SHP77 (cell line): ENCODE measurements around the gene TAB3.

Experiments used
- DNase-seq, 2 experiments: peaks; one replicate each; lab custom pipeline; 2025; lab: John Stamatoyannopoulos, UW

Gene TAB3

GRCh38 chrX:30883138-30883537 lies 5.9 kb downstream of the TAB3 start:
- DNase-seq: no peak

- DNase-seq: no peak
Measured at GRCh38 chrX:30881797-30882196, 7.3 kb downstream of the TAB3 start.

GRCh38 chrX:30881390-30881789 lies 7.7 kb downstream of the TAB3 start:
- no peak for DNase-seq

GRCh38 chrX:30880058-30880457 lies 9.0 kb downstream of the TAB3 start:
- no peak for DNase-seq

- DNase-seq: no peak
Measured at GRCh38 chrX:30876367-30876766, 12.7 kb downstream of the TAB3 start.

- no peak for DNase-seq
Measured at GRCh38 chrX:30875957-30876356, 13.1 kb downstream of the TAB3 start.

- no peak for DNase-seq
Measured at GRCh38 chrX:30874851-30875250, 14.2 kb downstream of the TAB3 start.

GRCh38 chrX:30870572-30870971 lies 18.5 kb downstream of the TAB3 start:
- DNase-seq: no peak

- DNase-seq: no peak
Measured at GRCh38 chrX:30865612-30866011, 23.4 kb downstream of the TAB3 start.

GRCh38 chrX:30865015-30865414 lies 24.0 kb downstream of the TAB3 start:
- no peak for DNase-seq

GRCh38 chrX:30864383-30864785 lies 24.7 kb downstream of the TAB3 start:
- no peak for DNase-seq

- DNase-seq: no peak
Measured at GRCh38 chrX:30863974-30864373, 25.1 kb downstream of the TAB3 start.

GRCh38 chrX:30858098-30858497 lies 31.0 kb downstream of the TAB3 start:
- DNase-seq: no peak

- DNase-seq: no peak
Measured at GRCh38 chrX:30851449-30851848, 37.6 kb downstream of the TAB3 start.

- DNase-seq: no peak
Measured at GRCh38 chrX:30835373-30835772, 53.7 kb downstream of the TAB3 start.

GRCh38 chrX:30833896-30834295 lies 55.2 kb downstream of the TAB3 start:
- no peak for DNase-seq

GRCh38 chrX:30831082-30831481 lies 58.0 kb downstream of the TAB3 start:
- DNase-seq: no peak

GRCh38 chrX:30830326-30830943 lies 58.6 kb downstream of the TAB3 start:
- DNase-seq: no peak

- DNase-seq: no peak
Measured at GRCh38 chrX:30824275-30824674, 64.8 kb downstream of the TAB3 start.

- no peak for DNase-seq
Measured at GRCh38 chrX:30822764-30823163, 66.3 kb downstream of the TAB3 start.

- no peak for DNase-seq
Measured at GRCh38 chrX:30822068-30822681, 66.9 kb downstream of the TAB3 start.

- DNase-seq: no peak
Measured at GRCh38 chrX:30821116-30821515, 67.9 kb downstream of the TAB3 start.

GRCh38 chrX:30819080-30819479 lies 70.0 kb downstream of the TAB3 start:
- DNase-seq: no peak

GRCh38 chrX:30816079-30816478 lies 73.0 kb downstream of the TAB3 start:
- no peak for DNase-seq
